A549 (cell line): ENCODE data around the gene COL11A2. TPM values are rescaled to one million over a fixed set of nuclear protein-coding genes. Genes with fewer than 3 reads are reported as not detected.

Experiments used
- ATAC-seq, 2 experiments: fragments of 200-7000 bp in 1 of 2; fragments of >200 bp in 1 of 2; cut with Nextera tagmentation in 1 of 2; cut with Tn5 transposase in 1 of 2; 3 replicates each; pipeline versions ENCODE4 v1.8.0 to v1.9.1; 2018 to 2020; ENCODE audit warnings: mild to moderate bottlenecking in 1 of 2, moderate library complexity in 1 of 2
- CTCF ChIA-PET: fragments of 300-600 bp; sonication (Branson Sonifier 250); formaldehyde crosslinking; extraction: SDS; loops from one replicate; lab custom pipeline; 2021; ENCODE audit warnings: antibody characterized with exemption, inconsistent platforms; lab: Yijun Ruan, JAX
- POLR2A ChIA-PET: fragments of 350-600 bp; formaldehyde crosslinking; extraction: SDS; loops from one replicate; lab custom pipeline; 2021; ENCODE audit warnings: antibody characterized with exemption, inconsistent platforms; lab: Yijun Ruan, JAX
- DNase-seq, 2 experiments: peaks; one replicate each; pipeline versions ENCODE4 v3.0.0 to v3.0.0-alpha.2; 2011 to 2016; ENCODE audit warnings: low read depth in 1 of 2, low spot score in 1 of 2
- FAIRE-seq: peaks from 2 replicates; lab custom pipeline; 2011; peaks lifted over from hg19 to GRCh38; lab: Jason Lieb, UNC
- H3K27ac ChIP-seq, 2 experiments: fragments of >200 bp; sonication (Bioruptor Twin); formaldehyde crosslinking; 3 replicates each; pipeline ENCODE4 v1.5.1; 2016 to 2017
- H3K4me1 ChIP-seq: fragments of >200 bp; sonication (Bioruptor Twin); formaldehyde crosslinking; 3 replicates; pipeline ENCODE4 v1.6.1; 2016
- H3K4me2 ChIP-seq: fragments of >200 bp; sonication (Bioruptor Twin); formaldehyde crosslinking; 3 replicates; pipeline ENCODE4 v1.6.1; 2016
- H3K4me3 ChIP-seq: fragments of >200 bp; sonication (Bioruptor Twin); formaldehyde crosslinking; 3 replicates; pipeline ENCODE4 v1.5.1; 2016
- H3K9me3 ChIP-seq: fragments of >200 bp; sonication (Bioruptor Twin); formaldehyde crosslinking; 3 replicates; pipeline ENCODE4 v1.6.1; 2016
- CEBPB ChIP-seq, 2 experiments: fragments of >200 bp in 1 of 2; sonication (Bioruptor Twin) in 1 of 2; formaldehyde crosslinking in 1 of 2; IDR thresholded peaks; 2 replicates each; pipeline ENCODE4 v1.6.1; 2012 to 2016
- EHF ChIP-seq: fragments of 250-450 bp; sonication (Bioruptor Pico); IDR thresholded peaks from 2 replicates; pipeline ENCODE4 v1.5.0; 2020; ENCODE audit warnings: mild to moderate bottlenecking
- EP300 ChIP-seq, 2 experiments: fragments of >200 bp; sonication (Bioruptor Twin); formaldehyde crosslinking; IDR thresholded peaks; 2 replicates in 1 of 2; 3 replicates in 1 of 2; pipeline ENCODE4 v1.6.1; 2016 to 2017
- FOSL2 ChIP-seq, 2 experiments: fragments of 450-650 bp in 1 of 2; fragments of >200 bp in 1 of 2; sonication (Bioruptor Twin) in 1 of 2; formaldehyde crosslinking; IDR thresholded peaks; 2 replicates each; pipeline versions ENCODE4 v1.5.0 to v1.6.1; 2016 to 2020; ENCODE audit warnings: mild to moderate bottlenecking in 1 of 2, moderate library complexity in 1 of 2
- KDM5A ChIP-seq: fragments of 200-600 bp; sonication (generic); IDR thresholded peaks from 2 replicates; pipeline ENCODE4 v1.6.1; 2016; ENCODE audit warnings: antibody characterized with exemption, mild to moderate bottlenecking
- MYC ChIP-seq: IDR thresholded peaks from 2 replicates; pipeline ENCODE4 v1.6.1; 2012; ENCODE audit warnings: mild to moderate bottlenecking, inconsistent platforms, low read length, improper control_type of control experiment, borderline replicate concordance
- NPAS2 ChIP-seq: fragments of 250-450 bp; sonication (Bioruptor Pico); IDR thresholded peaks from 2 replicates; pipeline ENCODE4 v1.8.0; 2022; ENCODE audit warnings: mild to moderate bottlenecking, moderate library complexity, borderline replicate concordance
- NR3C1 ChIP-seq: fragments of >200 bp; sonication (Bioruptor Twin); formaldehyde crosslinking; IDR thresholded peaks from 3 replicates; pipeline ENCODE4 v1.6.1; 2017
- RAD21 ChIP-seq, 2 experiments: fragments of >200 bp in 1 of 2; sonication (Bioruptor Twin) in 1 of 2; formaldehyde crosslinking in 1 of 2; IDR thresholded peaks in 1 of 2; conservative IDR thresholded peaks in 1 of 2; 2 replicates in 1 of 2; 3 replicates in 1 of 2; pipeline ENCODE4 v1.6.1; 2012 to 2018; ENCODE audit warnings: inconsistent platforms in 1 of 2
- RARB ChIP-seq: fragments of 250-450 bp; sonication (Bioruptor Pico); IDR thresholded peaks from 2 replicates; pipeline ENCODE4 v1.8.0; 2021; ENCODE audit warnings: mild to moderate bottlenecking, moderate library complexity
- RCOR1 ChIP-seq: fragments of 150-350 bp; IDR thresholded peaks from 2 replicates; pipeline ENCODE4 v1.6.1; 2014; ENCODE audit warnings: antibody characterized with exemption, low read length, low read depth
- RNF2 ChIP-seq: fragments of 200-600 bp; sonication (generic); IDR thresholded peaks from 2 replicates; pipeline ENCODE4 v1.6.1; 2016; ENCODE audit warnings: low read depth, mild to moderate bottlenecking, antibody characterized with exemption, moderate library complexity, borderline replicate concordance
- SMC3 ChIP-seq: fragments of >200 bp; sonication (Bioruptor Twin); formaldehyde crosslinking; IDR thresholded peaks from 3 replicates; pipeline ENCODE4 v1.6.1; 2018; ENCODE audit warnings: inconsistent platforms
- TFCP2L1 ChIP-seq: fragments of 250-450 bp; sonication (Bioruptor Pico); IDR thresholded peaks from 2 replicates; pipeline ENCODE4 v1.5.0; 2021; ENCODE audit warnings: mild to moderate bottlenecking
- ZC3H11A ChIP-seq: fragments of 450-650 bp; IDR thresholded peaks from 2 replicates; pipeline ENCODE4 v1.6.1; 2014; ENCODE audit warnings: antibody characterized with exemption, mild to moderate bottlenecking
- WGBS: methylation state at CpG from one replicate; pipeline ENCODE4 v1.1.6; 2017; ENCODE audit errors: missing lambda C conversion rate; 5-methylcytosine and 5-hydroxymethylcytosine counted together
- polyA plus RNA-seq, 4 experiments: library from polyadenylated mRNA; depleted of rRNA in 3 of 4; stranded (reverse); fragments of >200 nt; fragmentation: RNase III in 1 of 4; extraction: RNeasy Plus Mini Kit Qiagen cat#74134 plus additional on column Dnase treatment in 1 of 4; gene quantifications; 2 replicates in 3 of 4; 3 replicates in 1 of 4; pipeline ENCODE4 v1.2.3, GENCODE V29; 2011 to 2017
- small RNA-seq, 6 experiments: library from RNA; depleted of rRNA; stranded (forward); fragments of <200 nt; gene quantifications; one replicate each; pipeline ENCODE3, GENCODE V24; 2012
- TF ChIP-seq, protein P1 (sequence below): fragments of 150-350 bp; IDR thresholded peaks from 2 replicates; pipeline ENCODE4 v1.6.1; 2014; ENCODE audit warnings: low read depth, mild to moderate bottlenecking, low read length
- TF ChIP-seq, protein P2 (sequence below): IDR thresholded peaks from 2 replicates; pipeline ENCODE4 v1.6.1; 2012
- TF ChIP-seq, protein P3 (sequence below): fragments of 250-450 bp; sonication (Bioruptor Pico); IDR thresholded peaks from 2 replicates; pipeline ENCODE4 v1.5.0; 2020; ENCODE audit warnings: low read depth, mild to moderate bottlenecking, moderate library complexity
- TF ChIP-seq, protein P4 (sequence below): fragments of >200 bp; sonication (Bioruptor Twin); formaldehyde crosslinking; IDR thresholded peaks from 3 replicates; pipeline ENCODE4 v1.6.1; 2016

Gene COL11A2
- polyA plus RNA-seq, 2 of the 4 experiments (the other 2 are of a cell fraction) = 0.66 to 1.3 TPM

DNA sequence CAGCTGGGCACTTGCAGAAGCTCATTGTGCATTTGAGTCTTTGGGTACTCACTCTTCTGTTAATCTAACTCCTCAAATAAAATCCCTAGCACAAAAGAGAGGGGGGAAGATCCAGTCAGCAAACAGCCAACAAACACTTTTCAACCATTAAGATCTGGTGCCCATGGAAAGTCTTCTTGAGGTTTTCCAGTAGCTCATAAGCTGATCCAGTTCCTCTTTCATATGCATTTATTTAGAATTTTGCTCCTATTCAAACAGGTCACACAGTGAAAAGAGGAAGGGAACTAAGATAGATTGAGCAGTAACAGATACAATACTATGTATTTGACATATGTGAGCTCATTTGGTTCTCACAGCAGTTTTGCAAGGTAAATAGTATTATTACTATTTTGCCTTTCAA is 77.9 kb downstream of the COL11A2 start:
- ChIA-PET POLR2A (interaction anchor here (0.6 kb wide), 1 partner anchor 32 kb away, joined by 4 read pairs; no protein-coding TSS in a partner anchor), CTCF (interaction anchor here (1.1 to 2.4 kb wide), 2 partner anchors 101 to 134 kb away, joined by 3 to 5 read pairs; no protein-coding TSS in a partner anchor)
- Histone ChIP-seq H3K4me3 (no peak overlapping the region), H3K9me3 (no peaks in the 10 kb centered on the region), H3K4me1 (no peaks in the 10 kb centered on the region), H3K4me2 (no peak overlapping the region), H3K27ac (no peak overlapping the region)
- TF ChIP-seq TFCP2L1 (no peak), MYC (no peak), RNF2 (no peak), RARB (CRISPR knock-in tag) (no peak), NPAS2 (no peak), SMC3 (no peak), FOSL2 (IDR thresholded peaks at IDR 0.05) (no peak), FOSL2 (CRISPR knock-in tag; IDR thresholded peaks at IDR 0.05) (no peak), KDM5A (no peak)
- FAIRE-seq (no peak), ATAC-seq (no peak), DNase-seq (no peak)

DNA sequence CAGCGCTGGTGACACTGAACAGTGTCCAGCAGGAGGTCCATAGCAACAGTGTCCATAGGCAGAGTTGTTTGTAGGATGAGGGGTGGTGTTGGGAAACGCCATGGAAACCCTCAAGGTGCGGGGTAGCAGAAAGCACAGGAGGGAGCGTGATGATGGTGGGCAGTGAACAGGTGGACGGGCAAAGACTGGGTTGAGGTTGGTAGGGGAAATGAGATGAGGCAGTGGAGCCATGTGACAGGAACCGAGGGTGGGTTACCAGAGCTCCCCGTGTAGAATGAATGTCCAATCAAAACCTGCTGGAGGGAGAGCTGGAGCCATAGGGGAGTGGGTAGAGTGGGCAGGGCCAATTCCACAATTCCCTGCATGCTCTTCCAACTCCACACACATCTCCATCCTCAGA is 78.5 kb downstream of the COL11A2 start:
- Histone ChIP-seq H3K9me3 (no peaks in the 10 kb centered on the region), H3K27ac (no peak overlapping the region), H3K4me2 (no peak overlapping the region), H3K4me3 (no peak overlapping the region), H3K4me1 (no peaks in the 10 kb centered on the region)
- no peak for TF ChIP-seq CEBPB (IDR thresholded peaks at IDR 0.05)
- no peak for TF ChIP-seq NR3C1
- no peak for TF ChIP-seq RCOR1
- TF ChIP-seq RAD21 (conservative IDR thresholded peaks at IDR 0.05 in 1 of 2, IDR thresholded peaks at IDR 0.05 in 1 of 2) = no peak
- no peak for TF ChIP-seq ZC3H11A
- TF ChIP-seq, protein P1, sequence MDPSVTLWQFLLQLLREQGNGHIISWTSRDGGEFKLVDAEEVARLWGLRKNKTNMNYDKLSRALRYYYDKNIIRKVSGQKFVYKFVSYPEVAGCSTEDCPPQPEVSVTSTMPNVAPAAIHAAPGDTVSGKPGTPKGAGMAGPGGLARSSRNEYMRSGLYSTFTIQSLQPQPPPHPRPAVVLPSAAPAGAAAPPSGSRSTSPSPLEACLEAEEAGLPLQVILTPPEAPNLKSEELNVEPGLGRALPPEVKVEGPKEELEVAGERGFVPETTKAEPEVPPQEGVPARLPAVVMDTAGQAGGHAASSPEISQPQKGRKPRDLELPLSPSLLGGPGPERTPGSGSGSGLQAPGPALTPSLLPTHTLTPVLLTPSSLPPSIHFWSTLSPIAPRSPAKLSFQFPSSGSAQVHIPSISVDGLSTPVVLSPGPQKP = no peak
- TF ChIP-seq, protein P2, sequence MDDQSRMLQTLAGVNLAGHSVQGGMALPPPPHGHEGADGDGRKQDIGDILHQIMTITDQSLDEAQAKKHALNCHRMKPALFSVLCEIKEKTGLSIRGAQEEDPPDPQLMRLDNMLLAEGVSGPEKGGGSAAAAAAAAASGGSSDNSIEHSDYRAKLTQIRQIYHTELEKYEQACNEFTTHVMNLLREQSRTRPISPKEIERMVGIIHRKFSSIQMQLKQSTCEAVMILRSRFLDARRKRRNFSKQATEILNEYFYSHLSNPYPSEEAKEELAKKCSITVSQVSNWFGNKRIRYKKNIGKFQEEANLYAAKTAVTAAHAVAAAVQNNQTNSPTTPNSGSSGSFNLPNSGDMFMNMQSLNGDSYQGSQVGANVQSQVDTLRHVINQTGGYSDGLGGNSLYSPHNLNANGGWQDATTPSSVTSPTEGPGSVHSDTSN = no peak
- TF ChIP-seq, protein P3, sequence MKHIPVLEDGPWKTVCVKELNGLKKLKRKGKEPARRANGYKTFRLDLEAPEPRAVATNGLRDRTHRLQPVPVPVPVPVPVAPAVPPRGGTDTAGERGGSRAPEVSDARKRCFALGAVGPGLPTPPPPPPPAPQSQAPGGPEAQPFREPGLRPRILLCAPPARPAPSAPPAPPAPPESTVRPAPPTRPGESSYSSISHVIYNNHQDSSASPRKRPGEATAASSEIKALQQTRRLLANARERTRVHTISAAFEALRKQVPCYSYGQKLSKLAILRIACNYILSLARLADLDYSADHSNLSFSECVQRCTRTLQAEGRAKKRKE (CRISPR knock-in tag) = no peak
- no peak for TF ChIP-seq EP300 (IDR thresholded peaks at IDR 0.05)
- TF ChIP-seq, protein P4, sequence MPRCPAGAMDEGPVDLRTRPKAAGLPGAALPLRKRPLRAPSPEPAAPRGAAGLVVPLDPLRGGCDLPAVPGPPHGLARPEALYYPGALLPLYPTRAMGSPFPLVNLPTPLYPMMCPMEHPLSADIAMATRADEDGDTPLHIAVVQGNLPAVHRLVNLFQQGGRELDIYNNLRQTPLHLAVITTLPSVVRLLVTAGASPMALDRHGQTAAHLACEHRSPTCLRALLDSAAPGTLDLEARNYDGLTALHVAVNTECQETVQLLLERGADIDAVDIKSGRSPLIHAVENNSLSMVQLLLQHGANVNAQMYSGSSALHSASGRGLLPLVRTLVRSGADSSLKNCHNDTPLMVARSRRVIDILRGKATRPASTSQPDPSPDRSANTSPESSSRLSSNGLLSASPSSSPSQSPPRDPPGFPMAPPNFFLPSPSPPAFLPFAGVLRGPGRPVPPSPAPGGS = no peak
- no peak for TF ChIP-seq EHF (CRISPR knock-in tag)
- ATAC-seq (no peak), DNase-seq (no peak), FAIRE-seq (no peak)
- POLR2A ChIA-PET = interaction anchor here (0.6 kb wide), 1 partner anchor 32 kb away, joined by 4 read pairs; no protein-coding TSS in a partner anchor
- WGBS = 2% methylated on average over 7 of the region's 7 CpGs
- CTCF ChIA-PET = interaction anchor here (1.1 kb wide), 1 partner anchor 101 kb away, joined by 3 read pairs; no protein-coding TSS in a partner anchor

Small RNA genes lying within 50 kb of the gene (small RNA-seq; reads per million reads assigned to genes)
- gene MIR219A1 = 0.12 to 59.5 (median 26.0) reads per million in 6 experiments
- gene RNY4P10 = 0 to 257 (median 0.27) reads per million in 6 experiments

Other genes with a start within 250 kb of the COL11A2 start
- 5.6 and 7.0 TPM in 2 replicates for gene HLA-DMA, start 239.4 kb downstream of the COL11A2 start, polyA plus RNA-seq (2011; rRNA removed)
- 2.5 to 2.8 TPM (median 2.5 TPM) in 3 replicates for gene HLA-DMA, start 239.4 kb downstream of the COL11A2 start, polyA plus RNA-seq (2017; fragmentation: RNase III; extraction: RNeasy Plus Mini Kit Qiagen cat#74134 plus additional on column Dnase treatment)
- gene BRD2, start 223.9 kb downstream of the COL11A2 start, polyA plus RNA-seq (2011; rRNA removed) = 136 and 153 TPM in 2 replicates
- 92.1 to 93.6 TPM (median 92.5 TPM) in 3 replicates for gene BRD2, start 223.9 kb downstream of the COL11A2 start, polyA plus RNA-seq (2017; fragmentation: RNase III; extraction: RNeasy Plus Mini Kit Qiagen cat#74134 plus additional on column Dnase treatment)
- 0.25 and 0.27 TPM in 2 replicates for gene HLA-DOA, start 182.9 kb downstream of the COL11A2 start, polyA plus RNA-seq (2011; rRNA removed)
- gene HLA-DOA, start 182.9 kb downstream of the COL11A2 start, polyA plus RNA-seq (2017; fragmentation: RNase III; extraction: RNeasy Plus Mini Kit Qiagen cat#74134 plus additional on column Dnase treatment) = 0.03 TPM in 1 of 3 replicates, not detected in the others
- gene HLA-DPA1, start 118.8 kb downstream of the COL11A2 start, polyA plus RNA-seq (2011; rRNA removed) = not detected in 2 replicates
- 0.09 TPM in 1 of 3 replicates, not detected in the others for gene HLA-DPA1, start 118.8 kb downstream of the COL11A2 start, polyA plus RNA-seq (2017; fragmentation: RNase III; extraction: RNeasy Plus Mini Kit Qiagen cat#74134 plus additional on column Dnase treatment)
- gene HLA-DPB1, start 116.5 kb downstream of the COL11A2 start, polyA plus RNA-seq (2011; rRNA removed) = not detected in 2 replicates
- gene HLA-DPB1, start 116.5 kb downstream of the COL11A2 start, polyA plus RNA-seq (2017; fragmentation: RNase III; extraction: RNeasy Plus Mini Kit Qiagen cat#74134 plus additional on column Dnase treatment) = not detected in 3 replicates
- 15.6 and 21.1 TPM in 2 replicates for gene RXRB, start 8.2 kb upstream of the COL11A2 start, polyA plus RNA-seq (2011; rRNA removed)
- 19.1 to 21.3 TPM (median 20.3 TPM) in 3 replicates for gene RXRB, start 8.2 kb upstream of the COL11A2 start, polyA plus RNA-seq (2017; fragmentation: RNase III; extraction: RNeasy Plus Mini Kit Qiagen cat#74134 plus additional on column Dnase treatment)
- gene SLC39A7, start 8.4 kb upstream of the COL11A2 start, polyA plus RNA-seq (2011; rRNA removed) = 59.0 and 66.5 TPM in 2 replicates
- 104 to 125 TPM (median 122 TPM) in 3 replicates for gene SLC39A7, start 8.4 kb upstream of the COL11A2 start, polyA plus RNA-seq (2017; fragmentation: RNase III; extraction: RNeasy Plus Mini Kit Qiagen cat#74134 plus additional on column Dnase treatment)
- 15.9 and 16.5 TPM in 2 replicates for gene HSD17B8, start 12.2 kb upstream of the COL11A2 start, polyA plus RNA-seq (2011; rRNA removed)
- gene HSD17B8, start 12.2 kb upstream of the COL11A2 start, polyA plus RNA-seq (2017; fragmentation: RNase III; extraction: RNeasy Plus Mini Kit Qiagen cat#74134 plus additional on column Dnase treatment) = 9.3 to 9.6 TPM (median 9.5 TPM) in 3 replicates
- gene RING1, start 16.0 kb upstream of the COL11A2 start, polyA plus RNA-seq (2011; rRNA removed) = 12.7 and 14.6 TPM in 2 replicates
- 31.4 to 39.0 TPM (median 35.0 TPM) in 3 replicates for gene RING1, start 16.0 kb upstream of the COL11A2 start, polyA plus RNA-seq (2017; fragmentation: RNase III; extraction: RNeasy Plus Mini Kit Qiagen cat#74134 plus additional on column Dnase treatment)
- gene VPS52, start 79.4 kb upstream of the COL11A2 start, polyA plus RNA-seq (2011; rRNA removed) = 38.9 and 44.3 TPM in 2 replicates
- gene VPS52, start 79.4 kb upstream of the COL11A2 start, polyA plus RNA-seq (2017; fragmentation: RNase III; extraction: RNeasy Plus Mini Kit Qiagen cat#74134 plus additional on column Dnase treatment) = 22.8 to 28.0 TPM (median 22.8 TPM) in 3 replicates
- gene RPS18, start 79.6 kb upstream of the COL11A2 start, polyA plus RNA-seq (2011; rRNA removed) = 3,426 and 3,692 TPM in 2 replicates
- gene RPS18, start 79.6 kb upstream of the COL11A2 start, polyA plus RNA-seq (2017; fragmentation: RNase III; extraction: RNeasy Plus Mini Kit Qiagen cat#74134 plus additional on column Dnase treatment) = 3,611 to 3,881 TPM (median 3,639 TPM) in 3 replicates
- gene B3GALT4, start 84.7 kb upstream of the COL11A2 start, polyA plus RNA-seq (2011; rRNA removed) = 0.54 and 0.74 TPM in 2 replicates
- 0.24 to 0.41 TPM (median 0.27 TPM) in 3 replicates for gene B3GALT4, start 84.7 kb upstream of the COL11A2 start, polyA plus RNA-seq (2017; fragmentation: RNase III; extraction: RNeasy Plus Mini Kit Qiagen cat#74134 plus additional on column Dnase treatment)
- gene WDR46, start 96.8 kb upstream of the COL11A2 start, polyA plus RNA-seq (2011; rRNA removed) = 35.1 TPM in 2 replicates
- 88.4 to 91.2 TPM (median 89.6 TPM) in 3 replicates for gene WDR46, start 96.8 kb upstream of the COL11A2 start, polyA plus RNA-seq (2017; fragmentation: RNase III; extraction: RNeasy Plus Mini Kit Qiagen cat#74134 plus additional on column Dnase treatment)
- gene PFDN6, start 97.1 kb upstream of the COL11A2 start, polyA plus RNA-seq (2011; rRNA removed) = 61.2 and 84.6 TPM in 2 replicates
- gene PFDN6, start 97.1 kb upstream of the COL11A2 start, polyA plus RNA-seq (2017; fragmentation: RNase III; extraction: RNeasy Plus Mini Kit Qiagen cat#74134 plus additional on column Dnase treatment) = 117 to 138 TPM (median 120 TPM) in 3 replicates
- 11.6 and 12.9 TPM in 2 replicates for gene RGL2, start 106.5 kb upstream of the COL11A2 start, polyA plus RNA-seq (2011; rRNA removed)
- gene RGL2, start 106.5 kb upstream of the COL11A2 start, polyA plus RNA-seq (2017; fragmentation: RNase III; extraction: RNeasy Plus Mini Kit Qiagen cat#74134 plus additional on column Dnase treatment) = 9.6 to 13.9 TPM (median 12.9 TPM) in 3 replicates
- gene TAPBP, start 121.6 kb upstream of the COL11A2 start, polyA plus RNA-seq (2011; rRNA removed) = 16.8 and 17.1 TPM in 2 replicates
- 32.2 to 40.0 TPM (median 37.5 TPM) in 3 replicates for gene TAPBP, start 121.6 kb upstream of the COL11A2 start, polyA plus RNA-seq (2017; fragmentation: RNase III; extraction: RNeasy Plus Mini Kit Qiagen cat#74134 plus additional on column Dnase treatment)
- 3.2 and 4.2 TPM in 2 replicates for gene ZBTB22, start 125.3 kb upstream of the COL11A2 start, polyA plus RNA-seq (2011; rRNA removed)
- 5.1 to 8.4 TPM (median 8.3 TPM) in 3 replicates for gene ZBTB22, start 125.3 kb upstream of the COL11A2 start, polyA plus RNA-seq (2017; fragmentation: RNase III; extraction: RNeasy Plus Mini Kit Qiagen cat#74134 plus additional on column Dnase treatment)
- 20.3 and 24.4 TPM in 2 replicates for gene DAXX, start 130.5 kb upstream of the COL11A2 start, polyA plus RNA-seq (2011; rRNA removed)
- gene DAXX, start 130.5 kb upstream of the COL11A2 start, polyA plus RNA-seq (2017; fragmentation: RNase III; extraction: RNeasy Plus Mini Kit Qiagen cat#74134 plus additional on column Dnase treatment) = 34.5 to 45.8 TPM (median 41.3 TPM) in 3 replicates
- gene KIFC1, start 199.4 kb upstream of the COL11A2 start, polyA plus RNA-seq (2011; rRNA removed) = 23.0 and 23.9 TPM in 2 replicates
- gene KIFC1, start 199.4 kb upstream of the COL11A2 start, polyA plus RNA-seq (2017; fragmentation: RNase III; extraction: RNeasy Plus Mini Kit Qiagen cat#74134 plus additional on column Dnase treatment) = 29.1 to 33.7 TPM (median 30.5 TPM) in 3 replicates
- 14.0 and 21.2 TPM in 2 replicates for gene PHF1, start 218.5 kb upstream of the COL11A2 start, polyA plus RNA-seq (2011; rRNA removed)
- 16.6 to 21.6 TPM (median 21.4 TPM) in 3 replicates for gene PHF1, start 218.5 kb upstream of the COL11A2 start, polyA plus RNA-seq (2017; fragmentation: RNase III; extraction: RNeasy Plus Mini Kit Qiagen cat#74134 plus additional on column Dnase treatment)
- gene CUTA, start 225.6 kb upstream of the COL11A2 start, polyA plus RNA-seq (2011; rRNA removed) = 98.9 and 106 TPM in 2 replicates
- gene CUTA, start 225.6 kb upstream of the COL11A2 start, polyA plus RNA-seq (2017; fragmentation: RNase III; extraction: RNeasy Plus Mini Kit Qiagen cat#74134 plus additional on column Dnase treatment) = 171 to 175 TPM (median 172 TPM) in 3 replicates
- 2.2 and 3.6 TPM in 2 replicates for gene SYNGAP1, start 227.6 kb upstream of the COL11A2 start, polyA plus RNA-seq (2011; rRNA removed)
- gene SYNGAP1, start 227.6 kb upstream of the COL11A2 start, polyA plus RNA-seq (2017; fragmentation: RNase III; extraction: RNeasy Plus Mini Kit Qiagen cat#74134 plus additional on column Dnase treatment) = 6.9 to 10.8 TPM (median 9.2 TPM) in 3 replicates